Erythroblast (primary cell): ENCODE results near the gene RYR1.
"Not testable (repeated sequence)": the region's sequence is repeated elsewhere in the genome, so short reads cannot be mapped to it uniquely, and the experiment has no call there.

Source experiments
- GATA1 ChIP-seq: IDR thresholded peaks from 2 replicates; pipeline ENCODE4 v1.6.1; 2011; ENCODE audit warnings: low read depth, mild to moderate bottlenecking, control low read depth, low read length, moderate library complexity
- POLR2A ChIP-seq: IDR thresholded peaks from 2 replicates; pipeline ENCODE4 v1.6.1; 2011; ENCODE audit warnings: mild to moderate bottlenecking, low read length

DNA sequence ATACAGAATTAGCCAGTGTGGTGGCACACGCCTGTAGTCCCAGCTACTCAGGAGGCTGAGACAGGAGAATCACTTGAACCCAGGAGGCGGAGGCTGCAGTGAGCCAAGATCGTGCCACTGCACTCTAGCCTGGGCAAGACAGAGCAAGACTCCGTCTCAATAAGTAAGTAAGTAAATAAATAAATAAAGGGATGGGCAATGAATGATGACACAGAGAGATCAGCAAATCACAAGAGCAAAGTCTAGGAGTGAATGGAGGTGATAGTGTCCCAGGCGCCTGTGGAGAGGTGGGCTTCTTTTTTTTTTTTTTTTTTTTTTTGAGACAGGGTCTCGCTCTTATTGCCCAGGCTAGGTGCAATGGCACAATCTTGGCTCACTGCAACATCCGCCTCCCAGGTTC is 125.4 kb downstream of the RYR1 start:
- not testable (repeated sequence) for TF ChIP-seq POLR2A, GATA1
